GM12874 (cell line): ENCODE results near the gene CCNJL.

ENCODE experiments used
- TF ChIP-seq, protein P1 (sequence below): IDR thresholded peaks from 2 replicates; pipeline ENCODE4 v1.5.1; 2011; ENCODE audit warnings: low read depth, mild to moderate bottlenecking, control low read depth, low read length, moderate library complexity; ENCODE audit not compliant: insufficient read depth

CCNJL gene

DNA sequence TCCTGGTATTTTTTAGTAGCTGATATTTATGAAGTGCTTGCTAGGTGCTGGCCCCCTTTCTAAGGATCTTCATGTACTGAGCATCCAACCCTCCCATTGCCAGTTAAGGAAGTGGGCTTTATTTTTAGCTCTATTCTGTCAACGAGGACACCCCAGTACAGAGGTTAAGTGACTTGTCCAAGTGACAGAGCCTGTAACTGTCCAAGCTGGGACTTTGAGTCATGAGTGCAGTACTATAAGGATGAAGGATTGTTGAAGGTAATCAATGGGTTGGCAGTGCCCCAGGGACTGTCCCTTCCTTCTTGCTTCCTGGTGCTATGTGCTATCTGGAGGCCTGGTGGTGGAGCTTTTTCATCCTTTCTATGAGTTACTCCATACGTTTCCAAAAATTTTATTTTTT, 101.0 kb downstream of the CCNJL start:
- TF ChIP-seq, protein P1, sequence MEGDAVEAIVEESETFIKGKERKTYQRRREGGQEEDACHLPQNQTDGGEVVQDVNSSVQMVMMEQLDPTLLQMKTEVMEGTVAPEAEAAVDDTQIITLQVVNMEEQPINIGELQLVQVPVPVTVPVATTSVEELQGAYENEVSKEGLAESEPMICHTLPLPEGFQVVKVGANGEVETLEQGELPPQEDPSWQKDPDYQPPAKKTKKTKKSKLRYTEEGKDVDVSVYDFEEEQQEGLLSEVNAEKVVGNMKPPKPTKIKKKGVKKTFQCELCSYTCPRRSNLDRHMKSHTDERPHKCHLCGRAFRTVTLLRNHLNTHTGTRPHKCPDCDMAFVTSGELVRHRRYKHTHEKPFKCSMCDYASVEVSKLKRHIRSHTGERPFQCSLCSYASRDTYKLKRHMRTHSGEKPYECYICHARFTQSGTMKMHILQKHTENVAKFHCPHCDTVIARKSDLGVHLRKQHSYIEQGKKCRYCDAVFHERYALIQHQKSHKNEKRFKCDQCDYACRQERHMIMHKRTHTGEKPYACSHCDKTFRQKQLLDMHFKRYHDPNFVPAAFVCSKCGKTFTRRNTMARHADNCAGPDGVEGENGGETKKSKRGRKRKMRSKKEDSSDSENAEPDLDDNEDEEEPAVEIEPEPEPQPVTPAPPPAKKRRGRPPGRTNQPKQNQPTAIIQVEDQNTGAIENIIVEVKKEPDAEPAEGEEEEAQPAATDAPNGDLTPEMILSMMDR: no peak

DNA sequence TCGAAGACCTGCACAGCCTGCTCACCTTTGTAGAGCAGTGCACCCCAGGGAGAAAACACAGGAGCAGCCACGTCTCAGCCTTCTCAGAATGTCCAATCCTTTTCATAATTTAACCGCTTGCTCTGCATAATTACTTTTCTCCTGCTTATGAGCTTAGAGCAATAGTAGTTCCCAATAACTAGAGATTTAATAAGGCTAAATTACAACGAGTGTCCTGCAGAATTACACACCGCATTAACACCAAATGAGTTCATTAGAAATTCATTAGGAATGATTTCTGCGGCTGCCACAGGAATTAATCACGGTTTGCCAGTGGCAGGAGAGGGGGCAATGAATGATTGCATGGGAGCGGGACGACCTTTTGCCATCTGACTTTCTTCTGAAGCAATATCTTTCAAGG, 101.8 kb downstream of the CCNJL start:
- TF ChIP-seq, protein P1: no peak

DNA sequence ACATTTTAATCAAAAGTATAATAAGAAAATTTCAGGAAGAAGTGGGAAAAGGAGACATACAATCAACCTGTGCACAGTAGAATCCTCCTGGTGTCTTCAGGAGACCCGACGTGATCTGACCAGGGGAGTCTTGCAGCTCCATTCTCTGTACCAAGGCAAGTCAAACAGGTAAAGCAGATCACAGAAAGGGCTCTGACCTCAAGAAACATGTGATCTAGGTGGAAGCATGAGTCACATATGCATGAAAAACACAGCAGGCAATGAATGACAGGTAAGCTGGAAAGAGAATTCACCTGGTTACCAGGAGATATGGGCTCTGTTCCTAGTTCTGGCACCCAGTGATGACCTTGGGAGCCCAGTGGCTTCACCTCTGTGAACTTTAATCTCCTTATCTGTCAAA, 102.4 kb downstream of the CCNJL start:
- TF ChIP-seq, protein P1: no peak

DNA sequence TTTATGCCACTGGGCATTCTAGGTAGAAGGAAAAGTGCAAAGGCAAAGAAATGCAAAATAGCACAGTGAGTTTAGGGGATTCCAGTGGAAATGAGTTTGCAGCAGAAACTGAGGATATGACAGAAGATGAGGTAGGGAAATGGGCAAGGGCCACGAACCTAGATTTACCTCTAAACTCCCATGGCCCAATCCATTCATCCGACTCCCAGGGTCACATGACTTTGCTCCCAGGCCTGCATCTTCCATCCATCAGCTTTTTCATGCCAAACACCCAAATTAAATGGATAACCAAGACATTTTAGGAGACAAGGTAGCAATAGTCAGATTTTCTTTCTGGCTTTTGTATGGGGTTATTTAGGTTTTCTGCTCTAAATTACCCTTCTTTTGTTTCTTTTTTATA, 105.3 kb downstream of the CCNJL start:
- TF ChIP-seq, protein P1: no peak
